GM20000 (cell line): ENCODE data around the gene TEX51.

Source experiments
- DNase-seq: peaks from one replicate; pipeline ENCODE4 v3.0.0; 2012; ENCODE audit warnings: low spot score
- CTCF ChIP-seq: IDR thresholded peaks from 2 replicates; pipeline ENCODE4 v1.5.1; 2012; ENCODE audit warnings: mild to moderate bottlenecking, control low read depth; ENCODE audit errors: extremely low read depth, missing control alignments

Gene TEX51

GRCh38 chr2:126891681-126892500, 6.8 kb upstream of the TEX51 start:
- no peak for TF ChIP-seq CTCF
- no peak for DNase-seq

- TF ChIP-seq CTCF: no peak
- DNase-seq: no peak
Measured at GRCh38 chr2:126893153-126893552, 5.5 kb upstream of the TEX51 start.

GRCh38 chr2:126893606-126894005, 5.1 kb upstream of the TEX51 start:
- TF ChIP-seq CTCF: no peak
- no peak for DNase-seq

- no peak for DNase-seq
- no peak for TF ChIP-seq CTCF
Measured at GRCh38 chr2:126894082-126894481, 4.6 kb upstream of the TEX51 start.

- DNase-seq: no peak
- TF ChIP-seq CTCF: no peak
Measured at GRCh38 chr2:126894585-126895182, 4.0 kb upstream of the TEX51 start.

GRCh38 chr2:126895336-126895735, 3.4 kb upstream of the TEX51 start:
- no peak for DNase-seq
- no peak for TF ChIP-seq CTCF

GRCh38 chr2:126896471-126896870, 2.2 kb upstream of the TEX51 start:
- DNase-seq: no peak
- TF ChIP-seq CTCF: no peak
